Astrocyte of the spinal cord (primary cell): ENCODE data around the gene DEFB124.

ENCODE experiments used
- DNase-seq: peaks from one replicate; pipeline ENCODE4 v3.0.0; 2011; ENCODE audit warnings: low read depth, low spot score
- H3K4me3 ChIP-seq: 2 replicates; pipeline ENCODE4 v1.5.1; 2011; ENCODE audit warnings: low read depth, mild to moderate bottlenecking, low read length, moderate library complexity
- CTCF ChIP-seq: IDR thresholded peaks from 2 replicates; pipeline ENCODE4 v1.5.1; 2012; ENCODE audit warnings: low read depth, mild to moderate bottlenecking, low read length, inconsistent platforms
- in situ Hi-C: cut with HindIII; loops from 2 replicates; pipeline ENCODE4 v1.10.0; 2017; ENCODE audit warnings: low sequenced_read_pairs

DEFB124 gene

GRCh38 chr20:31489152-31489551, 14.2 kb upstream of the DEFB124 start:
- in situ Hi-C loops, result no loop called here
- DNase-seq, result no peak
- no peak for TF ChIP-seq CTCF
- H3K4me3 ChIP-seq, result no peak overlapping the region

- no peak overlapping the region for H3K4me3 ChIP-seq
- in situ Hi-C loops, result no loop called here
- TF ChIP-seq CTCF, result no peak
- DNase-seq, result no peak
These were observed 13.2 kb upstream of the DEFB124 start for GRCh38 chr20:31488115-31488514.

GRCh38 chr20:31485450-31486339, 10.8 kb upstream of the DEFB124 start:
- peak; percentile 37 for DNase-seq
- no peak overlapping the region for H3K4me3 ChIP-seq
- no peak for TF ChIP-seq CTCF
- in situ Hi-C loops, result no loop called here

- TF ChIP-seq CTCF, result no peak
- in situ Hi-C loops, result no loop called here
- no peak for DNase-seq
- no peak overlapping the region for H3K4me3 ChIP-seq
These were observed 9.1 kb upstream of the DEFB124 start for GRCh38 chr20:31484001-31484400.

GRCh38 chr20:31476643-31477215, 1.8 kb upstream of the DEFB124 start:
- in situ Hi-C loops, result no loop called here
- no peak overlapping the region for H3K4me3 ChIP-seq
- DNase-seq, result no peak

GRCh38 chr20:31476294-31476585, 1.3 kb upstream of the DEFB124 start:
- TF ChIP-seq CTCF, result no peak

More at GRCh38 chr20:31476643-31477215, 1.8 kb upstream of the DEFB124 start:
- no peak for TF ChIP-seq CTCF

More at GRCh38 chr20:31476294-31476585, 1.3 kb upstream of the DEFB124 start:
- no peak for DNase-seq
- H3K4me3 ChIP-seq, result no peak overlapping the region
- in situ Hi-C loops, result no loop called here
